H9 (cell line): Measurements from ENCODE around the gene RALBP1. TPM values are rescaled to one million over a fixed set of nuclear protein-coding genes. Genes with fewer than 3 reads are reported as not detected.
A peak's percentile ranks its signal among the peaks of the same experiment; 100 is the strongest.

Experiments
- DNase-seq: peaks from one replicate; pipeline ENCODE4 v3.0.0-alpha.2; 2017
- H2AFZ ChIP-seq: one replicate; pipeline ENCODE4 v1.6.1; 2013; ENCODE audit warnings: mild to moderate bottlenecking, low read length, control low read depth, moderate library complexity
- H2AK5ac ChIP-seq: 2 replicates; pipeline ENCODE4 v1.6.1; 2013; ENCODE audit warnings: low read length, control low read depth, mixed read lengths; ENCODE audit not compliant: insufficient read length
- H2BK120ac ChIP-seq: one replicate; pipeline ENCODE4 v1.6.1; 2013; ENCODE audit warnings: low read depth, mild to moderate bottlenecking, low read length, control low read depth, inconsistent platforms; ENCODE audit not compliant: poor library complexity, severe bottlenecking
- H2BK12ac ChIP-seq: 2 replicates; pipeline ENCODE4 v1.6.1; 2013; ENCODE audit warnings: low read length, control low read depth, mixed read lengths, low read depth; ENCODE audit not compliant: insufficient read length
- H2BK15ac ChIP-seq: 2 replicates; pipeline ENCODE4 v1.6.1; 2013; ENCODE audit warnings: low read depth, low read length, control low read depth
- H2BK20ac ChIP-seq: one replicate; pipeline ENCODE4 v1.6.1; 2013; ENCODE audit warnings: low read depth, mild to moderate bottlenecking, low read length, control low read depth, inconsistent platforms; ENCODE audit not compliant: poor library complexity, severe bottlenecking
- H2BK5ac ChIP-seq: 2 replicates; pipeline ENCODE4 v1.6.1; 2013; ENCODE audit warnings: low read length, control low read depth, mixed read lengths; ENCODE audit not compliant: insufficient read length
- H3K14ac ChIP-seq: 2 replicates; pipeline ENCODE4 v1.6.1; 2013; ENCODE audit warnings: low read length, control low read depth; ENCODE audit not compliant: insufficient read depth
- H3K18ac ChIP-seq: 2 replicates; pipeline ENCODE4 v1.6.1; 2013; ENCODE audit warnings: low read depth, mild to moderate bottlenecking, mixed read lengths, low read length, control low read depth; ENCODE audit not compliant: insufficient read length
- H3K23ac ChIP-seq: 2 replicates; pipeline ENCODE4 v1.6.1; 2013; ENCODE audit warnings: low read length, control low read depth, mixed read lengths, low read depth; ENCODE audit not compliant: insufficient read length
- H3K23me2 ChIP-seq: 2 replicates; pipeline ENCODE4 v1.6.1; 2013; ENCODE audit warnings: low read depth, mild to moderate bottlenecking, mixed read lengths, low read length, control low read depth; ENCODE audit not compliant: insufficient read length, poor library complexity, severe bottlenecking
- H3K27ac ChIP-seq: 2 replicates; pipeline ENCODE4 v1.5.1; 2013; ENCODE audit warnings: low read length, control low read depth, mixed read lengths, low read depth; ENCODE audit not compliant: insufficient read length
- H3K27me3 ChIP-seq: 2 replicates; pipeline ENCODE4 v1.6.1; 2013; ENCODE audit warnings: low read length, control low read depth, inconsistent platforms; ENCODE audit not compliant: insufficient read depth
- H3K4ac ChIP-seq: 2 replicates; pipeline ENCODE4 v1.6.1; 2013; ENCODE audit warnings: low read depth, mild to moderate bottlenecking, control low read depth, inconsistent platforms, low read length, moderate library complexity
- H3K4me1 ChIP-seq: 2 replicates; pipeline ENCODE4 v1.6.1; 2013; ENCODE audit warnings: low read length, control low read depth, inconsistent platforms; ENCODE audit not compliant: insufficient read depth
- H3K4me2 ChIP-seq: 2 replicates; pipeline ENCODE4 v1.6.1; 2013; ENCODE audit warnings: low read length, control low read depth, mixed read lengths; ENCODE audit not compliant: insufficient read length, insufficient read depth
- H3K56ac ChIP-seq: 2 replicates; pipeline ENCODE4 v1.6.1; 2013; ENCODE audit warnings: low read depth, mild to moderate bottlenecking, mixed read lengths, low read length, control low read depth; ENCODE audit not compliant: insufficient read length
- H3K79me1 ChIP-seq: 2 replicates; pipeline ENCODE4 v1.6.1; 2013; ENCODE audit warnings: low read depth, mild to moderate bottlenecking, moderate library complexity, low read length, control low read depth, inconsistent platforms; ENCODE audit not compliant: insufficient read depth, poor library complexity, severe bottlenecking
- H3K79me2 ChIP-seq: 2 replicates; pipeline ENCODE4 v1.6.1; 2013; ENCODE audit warnings: low read length, control low read depth, inconsistent platforms; ENCODE audit not compliant: insufficient read depth
- H3K9ac ChIP-seq: 2 replicates; pipeline ENCODE4 v1.6.1; 2013; ENCODE audit warnings: low read length, control low read depth, mixed read lengths; ENCODE audit not compliant: insufficient read length; ENCODE audit errors: extremely low read depth
- H3K9me3 ChIP-seq: one replicate; pipeline ENCODE4 v1.6.1; 2013; ENCODE audit warnings: low read depth, low read length, inconsistent platforms; ENCODE audit not compliant: control insufficient read depth
- H3T11ph ChIP-seq: one replicate; pipeline ENCODE4 v1.6.1; 2013; ENCODE audit warnings: mild to moderate bottlenecking, low read length, control low read depth, inconsistent platforms
- H4K20me1 ChIP-seq: one replicate; pipeline ENCODE4 v1.6.1; 2013; ENCODE audit not compliant: control insufficient read depth, insufficient read length, insufficient read depth
- H4K5ac ChIP-seq: 2 replicates; pipeline ENCODE4 v1.6.1; 2013; ENCODE audit warnings: low read depth, mild to moderate bottlenecking, mixed read lengths, low read length, control low read depth; ENCODE audit not compliant: insufficient read length
- H4K8ac ChIP-seq: replicated peaks from 2 replicates; pipeline ENCODE4 v1.6.1; 2013; ENCODE audit warnings: low read length, control low read depth, mixed read lengths, low read depth; ENCODE audit not compliant: insufficient read length
- H4K91ac ChIP-seq: 2 replicates; pipeline ENCODE4 v1.6.1; 2013; ENCODE audit warnings: low read depth, mild to moderate bottlenecking, moderate library complexity, mixed read lengths, low read length, control low read depth; ENCODE audit not compliant: insufficient read length
- H3K27ac Mint-ChIP-seq, 3 experiments: 2 replicates in 2 of 3; 3 replicates in 1 of 3; pipeline ENCODE4 v1.8.0; 2020 to 2021; ENCODE audit warnings: mixed read lengths in 3 of 3, mild to moderate bottlenecking in 1 of 3, moderate library complexity in 1 of 3
- H3K27me3 Mint-ChIP-seq: 2 replicates; pipeline ENCODE4 v1.8.0; 2021; ENCODE audit warnings: low read depth, mild to moderate bottlenecking, moderate library complexity, mixed read lengths
- H3K36me3 Mint-ChIP-seq, 3 experiments: 2 replicates in 2 of 3; 3 replicates in 1 of 3; pipeline ENCODE4 v1.8.0; 2020 to 2021; ENCODE audit warnings: low read depth in 3 of 3, mixed read lengths in 3 of 3; ENCODE audit not compliant: insufficient read depth in 1 of 3
- H3K4me1 Mint-ChIP-seq, 2 experiments: 2 replicates each; pipeline ENCODE4 v1.8.0; 2020; ENCODE audit warnings: mixed read lengths in 2 of 2
- H3K4me3 Mint-ChIP-seq, 2 experiments: 2 replicates in 1 of 2; 3 replicates in 1 of 2; pipeline ENCODE4 v1.8.0; 2020 to 2021; ENCODE audit warnings: mild to moderate bottlenecking in 2 of 2, mixed read lengths in 2 of 2, moderate library complexity in 1 of 2
- H3K9me3 Mint-ChIP-seq, 2 experiments: 2 replicates in 1 of 2; 3 replicates in 1 of 2; pipeline ENCODE4 v1.8.0; 2020; ENCODE audit warnings: mild to moderate bottlenecking in 2 of 2, mixed read lengths in 2 of 2, moderate library complexity in 1 of 2
- CTCF ChIP-seq: fragments of 200-600 bp; sonication (generic); conservative IDR thresholded peaks from 3 replicates; pipeline ENCODE4 v1.8.0; 2021; ENCODE audit warnings: antibody characterized with exemption, mild to moderate bottlenecking
- WGBS: extraction: QIAGEN DNeasy Blood & Tissue Kit; methylation state at CpG from one replicate; pipeline ENCODE4 v1.1.7; 2013; ENCODE audit warnings: missing lambda C conversion rate, low lambda C conversion rate, mixed read lengths; ENCODE audit not compliant: insufficient read length; ENCODE audit errors: extremely low coverage; 5-methylcytosine and 5-hydroxymethylcytosine counted together
- total RNA-seq: library from RNA; stranded (reverse); gene quantifications from 2 replicates; pipeline ENCODE4 v1.2.1, GENCODE V29; 2021

Gene RALBP1
- total RNA-seq, 1 experiment from 2014 or later: 51.0 TPM

GRCh38 chr18:9508446-9509025 is 33.2 kb downstream of the RALBP1 start:
- no peak overlapping the region for H2BK20ac ChIP-seq
- Mint-ChIP-seq H3K4me3 (no peak overlapping the region), H3K4me1 (peaks cover 21 to 22% of the 10 kb centered on the region in 2 experiments), H3K9me3 (peaks cover 1 to 8% of the 10 kb centered on the region in 2 experiments; a peak in 4 of 5 replicates), H3K36me3 (peaks cover 2 to 7% (median 6%) of the 10 kb centered on the region in 3 experiments; a peak in 6 of 7 replicates), H3K27me3 (no peaks in the 10 kb centered on the region), H3K27ac (peak overlapping the region in 2 of 3 experiments; percentile 6 to 24; a peak in 1 of 7 replicates)
- H3K23ac ChIP-seq: no peak overlapping the region
- H3K9me3 ChIP-seq: no peaks in the 10 kb centered on the region
- H2AK5ac ChIP-seq: no peak overlapping the region
- H2AFZ ChIP-seq: no peak overlapping the region
- H3K4ac ChIP-seq: no peak overlapping the region
- H3K27me3 ChIP-seq: no peaks in the 10 kb centered on the region
- no peaks in the 10 kb centered on the region for H3K23me2 ChIP-seq
- H2BK12ac ChIP-seq: no peak overlapping the region
- H2BK5ac ChIP-seq: no peak overlapping the region
- H3K4me1 ChIP-seq: no peaks in the 10 kb centered on the region
- H3K4me2 ChIP-seq: no peak overlapping the region
- H4K5ac ChIP-seq: no peak overlapping the region
- no peaks in the 10 kb centered on the region for H3K79me1 ChIP-seq
- peaks cover 5% of the 10 kb centered on the region; the same call in 1 of the 2 replicates for H3K79me2 ChIP-seq
- H3K14ac ChIP-seq: no peak overlapping the region
- H3K27ac ChIP-seq: no peak overlapping the region
- H2BK120ac ChIP-seq: no peak overlapping the region
- no peak overlapping the region for H3T11ph ChIP-seq
- no peak overlapping the region for H4K91ac ChIP-seq
- no peak for TF ChIP-seq CTCF
- H4K8ac ChIP-seq: no peak overlapping the region
- H4K20me1 ChIP-seq: no peaks in the 10 kb centered on the region
- no CpG with 5 or more reads among the region's 2 CpGs for WGBS
- no peak for DNase-seq
- no peak overlapping the region for H2BK15ac ChIP-seq
- no peak overlapping the region for H3K56ac ChIP-seq
- no peak overlapping the region for H3K9ac ChIP-seq
- no peak overlapping the region for H3K18ac ChIP-seq
